ENCODE results near the gene EEF1AKMT1.

DNA sequence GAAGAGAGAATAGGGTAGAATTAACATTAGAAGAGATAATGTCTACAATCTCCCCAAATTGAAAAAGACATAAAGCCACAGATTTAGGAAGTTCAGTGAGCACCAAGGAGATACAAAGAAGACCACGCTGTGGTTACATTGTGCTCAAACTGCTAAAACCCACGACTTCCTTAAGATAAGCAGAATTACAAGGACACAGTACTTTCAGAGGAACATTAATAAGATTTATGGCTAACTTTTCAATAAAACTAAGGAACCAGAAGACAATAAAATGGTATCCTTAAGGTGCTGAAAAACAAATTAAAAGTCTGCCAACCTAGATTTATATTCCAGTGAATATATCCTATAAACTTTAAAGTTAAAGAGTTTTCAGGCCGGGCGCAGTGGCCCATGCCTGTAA is 77.7 kb downstream of the EEF1AKMT1 start:
- TF ChIP-seq, protein P1, sequence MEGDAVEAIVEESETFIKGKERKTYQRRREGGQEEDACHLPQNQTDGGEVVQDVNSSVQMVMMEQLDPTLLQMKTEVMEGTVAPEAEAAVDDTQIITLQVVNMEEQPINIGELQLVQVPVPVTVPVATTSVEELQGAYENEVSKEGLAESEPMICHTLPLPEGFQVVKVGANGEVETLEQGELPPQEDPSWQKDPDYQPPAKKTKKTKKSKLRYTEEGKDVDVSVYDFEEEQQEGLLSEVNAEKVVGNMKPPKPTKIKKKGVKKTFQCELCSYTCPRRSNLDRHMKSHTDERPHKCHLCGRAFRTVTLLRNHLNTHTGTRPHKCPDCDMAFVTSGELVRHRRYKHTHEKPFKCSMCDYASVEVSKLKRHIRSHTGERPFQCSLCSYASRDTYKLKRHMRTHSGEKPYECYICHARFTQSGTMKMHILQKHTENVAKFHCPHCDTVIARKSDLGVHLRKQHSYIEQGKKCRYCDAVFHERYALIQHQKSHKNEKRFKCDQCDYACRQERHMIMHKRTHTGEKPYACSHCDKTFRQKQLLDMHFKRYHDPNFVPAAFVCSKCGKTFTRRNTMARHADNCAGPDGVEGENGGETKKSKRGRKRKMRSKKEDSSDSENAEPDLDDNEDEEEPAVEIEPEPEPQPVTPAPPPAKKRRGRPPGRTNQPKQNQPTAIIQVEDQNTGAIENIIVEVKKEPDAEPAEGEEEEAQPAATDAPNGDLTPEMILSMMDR (IDR thresholded peaks at IDR 0.05; ENCODE audit: low read depth, low read length, poor library complexity, severe bottlenecking) = no peak
- no peak for TF ChIP-seq EZH2phosphoT487 (IDR thresholded peaks at IDR 0.05; ENCODE audit: borderline replicate concordance, low read length)
